Pancreas (tissue), 10 donors: Measurements from ENCODE around the gene CTNNA3. TPM values are rescaled to one million over a fixed set of nuclear protein-coding genes. Genes with fewer than 3 reads are reported as not detected.

ENCODE experiments used
- ATAC-seq, 4 donors: fragments of 200-7000 bp; cut with Tn5 transposase; one replicate each; pipeline versions ENCODE4 v1.8.0 to v1.9.1; 2020; ENCODE audit warnings: mild to moderate bottlenecking in 4 of 4, moderate library complexity in 4 of 4
- DNase-seq, 6 donors: peaks; one replicate each; pipeline ENCODE4 v3.0.0-alpha.2; 2020
- FAIRE-seq: peaks from 2 replicates; lab custom pipeline; 2012; peaks lifted over from hg19 to GRCh38; lab: Jason Lieb, UNC
- H3K27ac ChIP-seq, 4 donors: fragments of 200-600 bp; sonication (generic); 1 replicate in 3 of 4; 2 replicates in 1 of 4; pipeline versions ENCODE4 v1.5.0 to v1.8.0; 2020
- H3K27me3 ChIP-seq, 4 donors: fragments of 200-600 bp; one replicate each; pipeline ENCODE4 v1.8.0; 2021
- H3K36me3 ChIP-seq, 3 donors: fragments of 200-600 bp; sonication (generic) in 1 of 3; one replicate each; pipeline versions ENCODE4 v1.5.0 to v1.8.0; 2020 to 2021
- H3K4me1 ChIP-seq, 3 donors: fragments of 200-600 bp; one replicate each; pipeline ENCODE4 v1.8.0; 2021
- H3K4me3 ChIP-seq, 4 donors: fragments of 200-600 bp; sonication (generic) in 2 of 4; one replicate each; pipeline versions ENCODE4 v1.5.0 to v1.8.0; 2020 to 2021
- H3K9me3 ChIP-seq, 4 donors: fragments of 200-600 bp; one replicate each; pipeline ENCODE4 v1.8.0; 2021
- WGBS, 2 donors: extraction: QIAGEN DNeasy Blood & Tissue Kit; methylation state at CpG; one replicate each; pipeline ENCODE4 v1.1.7; 2013; 5-methylcytosine and 5-hydroxymethylcytosine counted together
- intact Hi-C, 3 donors: fragments of 100-400 bp; cut with DNase I; formaldehyde crosslinking; loops; one replicate each; pipeline versions ENCODE4 v1.11.1 to v1.14.2; 2022
- polyA plus RNA-seq, 2 donors: library from polyadenylated mRNA; stranded (reverse); fragments of 200-250 nt; gene quantifications; one replicate each; pipeline ENCODE4 v1.2.3, GENCODE V29; 2013
- total RNA-seq, 6 donors: library from RNA; stranded (reverse); fragmentation: NEBNext Ultra II Directional in 4 of 6; extraction: Animal tissue kit (Norgen Biotek cat#: 25700) in 4 of 6; gene quantifications; one replicate each; pipeline versions ENCODE4 v1.2.1 to v1.2.4, GENCODE V29; 2021 to 2023
- TF ChIP-seq, protein P1 (sequence below), 4 donors: fragments of 200-600 bp; sonication (generic) in 3 of 4; IDR thresholded peaks; one replicate each; pipeline versions ENCODE4 v1.5.0 to v1.8.0; 2021; ENCODE audit warnings: antibody characterized with exemption in 4 of 4
- donor health status: healthy with polysubstance abuse.
- donor health status: DM: no; HTN: no; CAD: no; lungs with moderate emphysema.
- donor health status: DM: no; HTN: no; CAD: no.
- donor health status: control.
- donor health status: control.
- donor health status: Bipolar disorder and iron deficiency.
- donor health status: DM: yes; HTN: yes; CAD: no.
- donor health status: DM: no; HTN: no; CAD: no.
- donor health status: DM: no; HTN: no; CAD: no.
- donor health status: DM: yes; HTN: yes; CAD: no.

CTNNA3 gene
- total and polyA plus RNA-seq, 8 donors, result 0.02 to 0.83 (median 0.21) TPM

- H3K27ac ChIP-seq, result no peak overlapping the region
- ATAC-seq (no peak), DNase-seq (no peak), FAIRE-seq (no peak)
- 74 to 76% methylated on average over 2 of the region's 2 CpGs for WGBS, 2 donors
- TF ChIP-seq, protein P1, sequence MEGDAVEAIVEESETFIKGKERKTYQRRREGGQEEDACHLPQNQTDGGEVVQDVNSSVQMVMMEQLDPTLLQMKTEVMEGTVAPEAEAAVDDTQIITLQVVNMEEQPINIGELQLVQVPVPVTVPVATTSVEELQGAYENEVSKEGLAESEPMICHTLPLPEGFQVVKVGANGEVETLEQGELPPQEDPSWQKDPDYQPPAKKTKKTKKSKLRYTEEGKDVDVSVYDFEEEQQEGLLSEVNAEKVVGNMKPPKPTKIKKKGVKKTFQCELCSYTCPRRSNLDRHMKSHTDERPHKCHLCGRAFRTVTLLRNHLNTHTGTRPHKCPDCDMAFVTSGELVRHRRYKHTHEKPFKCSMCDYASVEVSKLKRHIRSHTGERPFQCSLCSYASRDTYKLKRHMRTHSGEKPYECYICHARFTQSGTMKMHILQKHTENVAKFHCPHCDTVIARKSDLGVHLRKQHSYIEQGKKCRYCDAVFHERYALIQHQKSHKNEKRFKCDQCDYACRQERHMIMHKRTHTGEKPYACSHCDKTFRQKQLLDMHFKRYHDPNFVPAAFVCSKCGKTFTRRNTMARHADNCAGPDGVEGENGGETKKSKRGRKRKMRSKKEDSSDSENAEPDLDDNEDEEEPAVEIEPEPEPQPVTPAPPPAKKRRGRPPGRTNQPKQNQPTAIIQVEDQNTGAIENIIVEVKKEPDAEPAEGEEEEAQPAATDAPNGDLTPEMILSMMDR (IDR thresholded peaks at IDR 0.05), result no peak
- no peak overlapping the region for H3K4me3 ChIP-seq
- no peaks in the 10 kb centered on the region for H3K36me3 ChIP-seq
- intact Hi-C loops, result no loop called here
- H3K27me3 ChIP-seq, result no peaks in the 10 kb centered on the region
- no peaks in the 10 kb centered on the region for H3K9me3 ChIP-seq
- H3K4me1 ChIP-seq, result no peaks in the 10 kb centered on the region
Observed at GRCh38 chr10:66071907-66072306, 1624.1 kb downstream of the CTNNA3 start.

DNA sequence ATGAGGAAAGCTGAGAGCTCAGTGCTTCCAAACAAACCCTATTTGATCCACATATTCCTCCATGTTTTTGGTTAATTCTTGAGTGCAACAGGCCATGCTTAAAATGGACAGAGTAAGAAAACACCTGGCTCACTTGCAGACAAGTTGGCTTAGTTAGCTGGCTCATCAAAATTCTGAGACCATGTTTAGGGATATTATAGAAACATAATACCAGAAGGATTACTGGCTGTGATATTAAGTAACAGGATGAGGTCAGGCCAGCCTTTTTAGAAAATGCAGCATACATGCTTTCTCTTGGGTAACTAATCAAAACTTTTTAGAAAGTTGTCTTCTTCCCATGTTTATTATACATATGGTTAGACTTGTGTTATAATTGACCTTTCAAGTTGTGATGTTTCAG, 1637.4 kb downstream of the CTNNA3 start:
- no peaks in the 10 kb centered on the region for H3K36me3 ChIP-seq
- no peak overlapping the region for H3K4me3 ChIP-seq
- ATAC-seq, result no peak
- no peak overlapping the region for H3K27ac ChIP-seq
- intact Hi-C loops, result no loop called here
- no peaks in the 10 kb centered on the region for H3K9me3 ChIP-seq
- TF ChIP-seq, protein P1 (IDR thresholded peaks at IDR 0.05), result no peak
- H3K4me1 ChIP-seq, result no peaks in the 10 kb centered on the region
- no peaks in the 10 kb centered on the region for H3K27me3 ChIP-seq
- FAIRE-seq, result no peak
- DNase-seq, result no peak

GRCh38 chr10:66049335-66049734, 1646.7 kb downstream of the CTNNA3 start:
- ATAC-seq (no peak), FAIRE-seq (no peak), DNase-seq (no peak)
- 71 to 78% methylated on average over 3 of the region's 3 CpGs for WGBS, 2 donors
- intact Hi-C loops, result no loop called here
- no peaks in the 10 kb centered on the region for H3K36me3 ChIP-seq
- H3K4me3 ChIP-seq, result no peak overlapping the region
- TF ChIP-seq, protein P1 (IDR thresholded peaks at IDR 0.05), result no peak
- no peaks in the 10 kb centered on the region for H3K4me1 ChIP-seq
- H3K27ac ChIP-seq, result no peak overlapping the region
- H3K27me3 ChIP-seq, result no peaks in the 10 kb centered on the region
- H3K9me3 ChIP-seq, result no peaks in the 10 kb centered on the region

GRCh38 chr10:66045859-66046258, 1650.1 kb downstream of the CTNNA3 start:
- Histone ChIP-seq H3K9me3 (no peaks in the 10 kb centered on the region), H3K4me3 (no peak overlapping the region), H3K36me3 (no peaks in the 10 kb centered on the region), H3K4me1 (no peaks in the 10 kb centered on the region), H3K27ac (no peak overlapping the region), H3K27me3 (no peaks in the 10 kb centered on the region)
- no peak for FAIRE-seq
- no peak for DNase-seq
- TF ChIP-seq, protein P1 (IDR thresholded peaks at IDR 0.05), result no peak
- intact Hi-C loops, result no loop called here
- no peak for ATAC-seq
- WGBS, 2 donors, result 35 to 64% methylated on average over 1 of the region's 1 CpG

DNA sequence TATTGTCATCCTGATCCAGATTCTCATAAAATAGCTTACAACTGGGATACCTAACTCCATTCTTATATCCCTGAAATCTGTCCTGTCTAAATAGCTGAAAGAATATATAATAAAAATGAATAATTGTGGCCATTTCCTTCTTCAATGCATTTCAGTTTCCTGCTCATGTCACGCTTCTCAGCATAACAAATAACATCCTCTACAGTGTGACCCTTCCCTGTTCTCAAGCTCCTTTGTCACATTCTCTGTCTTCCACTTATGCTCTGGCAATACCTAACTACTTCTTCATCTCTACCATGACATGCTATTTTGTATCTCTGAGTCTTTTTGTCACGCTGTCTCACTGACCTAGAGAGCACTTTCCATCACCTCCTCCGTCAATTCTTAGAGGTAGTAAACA, 1654.2 kb downstream of the CTNNA3 start:
- Histone ChIP-seq H3K4me1 (no peaks in the 10 kb centered on the region), H3K9me3 (no peaks in the 10 kb centered on the region), H3K27ac (no peak overlapping the region), H3K4me3 (no peak overlapping the region), H3K27me3 (no peaks in the 10 kb centered on the region), H3K36me3 (no peaks in the 10 kb centered on the region)
- 71 to 76% methylated on average over 3 of the region's 3 CpGs for WGBS, 2 donors
- TF ChIP-seq, protein P1 (IDR thresholded peaks at IDR 0.05), result no peak
- intact Hi-C loops, result no loop called here
- no peak for DNase-seq
- FAIRE-seq, result no peak
- ATAC-seq, result no peak
